Glomerular visceral epithelial cell (primary cell): ENCODE data around the gene NRIP3.

Experiments
- DNase-seq: peaks from one replicate; pipeline ENCODE4 v3.0.0-alpha.2; 2016; ENCODE audit errors: extremely low spot score

Gene NRIP3

GRCh38 chr11:8932564-8933180, 71.1 kb downstream of the NRIP3 start, which contains the start of gene C11orf16:
Gene C11orf16, minus strand, starts transcription at chr11:8932947. Its CDS starts 639 bp downstream, at chr11:8932308.
- no peak for DNase-seq
